GM19324 (cell line): ENCODE data around the gene ADAM15.
A peak's percentile ranks its signal among the peaks of the same experiment; 100 is the strongest.

Experiments
- ATAC-seq: cut with Tn5 transposase; IDR thresholded peaks from one replicate; pipeline ENCODE4 v1.9.1; 2021; ENCODE audit warnings: mild to moderate bottlenecking, moderate library complexity; ENCODE audit not compliant: unreplicated experiment, low FRiP score

Gene ADAM15

DNA sequence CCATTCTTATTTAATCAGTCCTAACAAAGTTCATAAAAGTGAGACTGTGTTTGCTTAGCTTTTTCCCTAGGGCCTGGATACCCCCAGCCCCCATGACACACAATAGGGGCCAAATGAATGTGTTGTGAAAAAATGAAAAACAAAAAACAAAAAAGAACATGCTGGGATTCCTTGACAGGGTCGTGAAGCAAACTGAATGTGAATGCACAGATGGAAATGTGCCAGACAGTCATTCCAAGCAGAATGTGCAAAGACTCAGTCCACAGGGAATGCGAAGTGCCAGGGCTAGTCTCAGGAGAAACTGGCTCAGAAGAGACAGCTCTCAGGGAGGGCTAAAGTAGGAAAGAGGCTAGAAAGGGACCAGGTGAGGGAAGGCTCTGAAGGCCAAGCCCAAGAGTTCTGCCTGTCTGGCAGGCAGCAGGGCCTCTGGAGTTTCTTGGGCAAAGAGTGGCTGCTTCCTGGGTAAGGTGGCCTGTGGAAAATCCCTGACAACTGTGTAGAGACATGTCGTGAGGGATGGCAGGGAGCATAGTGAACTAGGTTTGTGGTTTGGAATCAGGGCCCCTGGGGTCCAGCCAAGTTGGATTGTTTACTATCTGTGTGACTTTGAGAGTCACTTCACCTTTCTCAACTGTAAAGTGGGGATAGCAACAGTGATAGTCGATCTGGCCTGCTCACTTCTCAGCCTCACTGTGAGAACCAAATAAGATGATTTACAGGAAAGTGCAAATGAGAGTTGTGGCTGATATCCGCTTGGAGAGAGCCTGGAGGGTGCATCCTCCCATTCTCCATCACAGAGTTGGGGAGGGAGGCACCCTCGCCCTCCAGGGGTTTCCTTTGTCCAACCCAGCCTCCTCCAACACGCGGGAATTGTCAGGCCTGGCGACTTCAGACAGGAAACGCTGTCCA lies 1.2 kb upstream of the ADAM15 start:
- ATAC-seq: no peak

DNA sequence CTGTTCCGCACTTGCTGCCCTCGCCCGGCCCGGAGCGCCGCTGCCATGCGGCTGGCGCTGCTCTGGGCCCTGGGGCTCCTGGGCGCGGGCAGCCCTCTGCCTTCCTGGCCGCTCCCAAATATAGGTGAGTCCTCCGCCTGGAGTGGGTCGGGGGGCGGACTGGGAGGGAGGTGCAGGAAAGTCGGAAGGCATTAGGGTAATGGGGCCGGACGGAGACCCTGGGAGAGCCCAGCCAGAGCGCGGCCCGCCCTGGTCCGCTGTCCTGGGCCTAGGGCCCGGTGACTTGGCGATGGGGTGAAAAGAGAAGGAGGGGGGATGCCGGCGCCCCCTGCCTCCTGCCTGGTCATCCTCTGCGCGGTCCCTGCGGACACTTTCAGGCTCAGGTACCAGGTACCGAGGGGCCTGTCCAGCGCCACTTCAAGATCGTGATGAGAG lies 243 bp downstream of the ADAM15 start:
- peak; percentile 15 for ATAC-seq

DNA sequence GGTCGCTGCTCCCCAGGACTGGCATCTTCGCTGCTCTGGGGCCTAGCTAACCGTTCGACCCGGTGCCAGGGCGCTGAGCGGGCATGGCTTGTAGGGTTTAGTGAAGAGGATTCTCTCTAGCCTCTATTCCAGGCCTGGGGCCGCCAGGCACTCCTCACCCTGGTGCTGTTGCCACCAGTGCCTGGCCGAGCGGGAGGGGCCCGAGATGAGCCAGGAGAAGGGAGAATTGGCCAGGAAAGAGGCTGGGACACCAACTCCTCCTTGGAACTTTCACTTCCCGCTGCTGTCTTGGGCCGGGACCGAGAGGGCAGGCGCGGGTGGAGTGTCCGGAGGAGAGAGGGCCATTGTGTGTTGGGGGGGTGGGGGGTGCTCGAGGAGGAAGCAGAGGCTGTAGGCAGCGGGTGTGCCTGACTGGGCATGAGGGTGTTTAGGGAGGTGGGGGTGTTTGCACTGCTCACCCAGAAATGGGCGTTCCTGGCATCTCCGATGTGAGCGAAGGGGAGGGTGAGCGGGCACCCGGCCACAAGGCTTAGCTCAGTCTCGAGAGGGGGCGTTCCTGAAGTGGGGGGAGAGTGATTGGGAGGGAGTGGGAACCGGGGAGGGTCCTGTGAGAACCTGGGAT lies 772 bp downstream of the ADAM15 start:
- no peak for ATAC-seq

DNA sequence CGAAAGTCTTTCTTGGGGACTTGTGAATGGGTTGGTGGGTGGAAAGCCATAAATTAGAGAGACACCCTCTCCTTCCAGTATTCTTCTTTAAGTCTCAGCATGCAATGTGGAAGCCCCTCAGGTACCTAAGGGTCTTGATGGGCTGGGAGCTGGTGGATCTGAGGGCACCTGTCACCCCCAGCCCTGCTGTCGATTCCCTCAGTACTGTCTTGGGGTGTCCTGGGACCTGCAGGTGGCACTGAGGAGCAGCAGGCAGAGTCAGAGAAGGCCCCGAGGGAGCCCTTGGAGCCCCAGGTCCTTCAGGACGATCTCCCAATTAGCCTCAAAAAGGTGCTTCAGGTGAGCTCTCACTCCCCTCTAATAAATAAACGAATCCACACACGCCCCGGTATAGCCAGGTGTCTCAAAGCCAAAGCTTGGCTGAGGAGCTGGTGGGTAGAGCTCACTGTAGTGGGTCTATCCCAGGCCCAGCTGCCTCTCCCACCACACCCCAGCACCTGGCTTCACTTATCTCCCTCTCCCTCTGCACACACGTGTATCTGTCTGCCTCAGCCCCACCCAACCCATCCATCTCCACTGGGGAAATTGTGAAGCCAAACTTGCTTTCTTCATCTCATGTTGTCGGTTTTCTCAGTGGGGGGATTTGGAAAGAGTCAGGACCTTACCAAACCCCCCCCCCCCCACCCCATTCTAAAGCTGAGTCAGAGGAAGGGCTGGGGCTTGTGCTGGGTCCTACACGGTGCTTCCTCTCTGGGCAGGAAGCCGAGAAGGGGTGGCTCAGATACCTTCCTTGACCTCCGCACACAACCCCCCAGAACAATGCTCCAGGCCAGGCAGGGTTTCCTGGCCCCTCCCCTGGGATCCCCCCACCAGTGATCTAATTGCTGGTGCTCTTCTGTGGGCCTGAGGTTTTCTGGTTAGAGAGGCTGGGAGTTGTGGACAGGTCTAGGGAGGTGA lies 1.6 kb downstream of the ADAM15 start:
- ATAC-seq: no peak

DNA sequence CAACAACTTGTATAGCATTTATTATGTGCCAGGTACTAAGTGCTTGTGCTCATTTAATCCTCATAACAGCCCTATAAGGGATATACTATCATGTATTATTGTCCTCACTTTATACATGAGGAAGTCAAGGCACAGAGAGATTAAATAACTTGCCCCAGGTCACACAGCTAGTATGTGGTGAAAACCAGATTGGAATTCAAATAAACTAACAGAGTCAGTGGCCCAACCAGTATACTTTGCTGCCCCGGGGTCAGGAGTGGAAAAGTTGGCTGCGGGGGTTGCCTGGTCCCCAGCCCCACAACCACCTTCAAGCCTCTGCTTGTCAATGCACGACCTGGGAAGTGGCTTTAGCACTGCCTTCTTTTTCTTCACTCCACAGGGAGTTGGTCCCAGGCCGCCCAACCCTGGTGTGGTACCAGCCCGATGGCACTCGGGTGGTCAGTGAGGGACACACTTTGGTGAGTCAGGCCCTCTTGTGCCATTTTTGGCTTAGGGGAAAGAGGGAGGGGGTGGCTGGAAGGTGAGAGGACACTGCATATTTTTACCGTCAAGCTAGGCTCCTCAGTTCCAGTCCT lies 2.5 kb downstream of the ADAM15 start:
- ATAC-seq: no peak

DNA sequence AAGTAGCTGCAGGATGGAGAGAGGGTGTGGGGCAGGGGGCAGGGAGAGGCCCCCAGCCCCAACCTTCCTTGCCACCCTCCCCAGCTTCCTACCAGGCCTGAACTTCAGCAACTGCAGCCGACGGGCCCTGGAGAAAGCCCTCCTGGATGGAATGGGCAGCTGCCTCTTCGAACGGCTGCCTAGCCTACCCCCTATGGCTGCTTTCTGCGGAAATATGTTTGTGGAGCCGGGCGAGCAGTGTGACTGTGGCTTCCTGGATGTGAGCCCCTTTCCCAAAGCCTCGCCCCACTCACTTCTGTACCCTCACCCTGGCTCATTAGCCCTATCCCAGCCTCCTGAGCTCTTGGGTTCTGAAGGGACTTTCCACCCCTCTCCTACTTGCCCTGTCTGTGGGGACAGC lies 6.0 kb downstream of the ADAM15 start:
- no peak for ATAC-seq

DNA sequence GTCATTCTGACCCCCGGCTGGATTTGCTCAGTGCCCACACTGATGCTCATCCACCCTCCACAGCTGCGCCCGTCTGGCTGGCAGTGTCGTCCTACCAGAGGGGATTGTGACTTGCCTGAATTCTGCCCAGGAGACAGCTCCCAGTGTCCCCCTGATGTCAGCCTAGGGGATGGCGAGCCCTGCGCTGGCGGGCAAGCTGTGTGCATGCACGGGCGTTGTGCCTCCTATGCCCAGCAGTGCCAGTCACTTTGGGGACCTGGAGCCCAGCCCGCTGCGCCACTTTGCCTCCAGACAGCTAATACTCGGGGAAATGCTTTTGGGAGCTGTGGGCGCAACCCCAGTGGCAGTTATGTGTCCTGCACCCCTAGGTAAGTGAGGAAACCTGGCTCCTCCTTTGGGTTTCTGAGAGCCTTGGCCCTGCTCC lies 6.7 kb downstream of the ADAM15 start:
- ATAC-seq: no peak

DNA sequence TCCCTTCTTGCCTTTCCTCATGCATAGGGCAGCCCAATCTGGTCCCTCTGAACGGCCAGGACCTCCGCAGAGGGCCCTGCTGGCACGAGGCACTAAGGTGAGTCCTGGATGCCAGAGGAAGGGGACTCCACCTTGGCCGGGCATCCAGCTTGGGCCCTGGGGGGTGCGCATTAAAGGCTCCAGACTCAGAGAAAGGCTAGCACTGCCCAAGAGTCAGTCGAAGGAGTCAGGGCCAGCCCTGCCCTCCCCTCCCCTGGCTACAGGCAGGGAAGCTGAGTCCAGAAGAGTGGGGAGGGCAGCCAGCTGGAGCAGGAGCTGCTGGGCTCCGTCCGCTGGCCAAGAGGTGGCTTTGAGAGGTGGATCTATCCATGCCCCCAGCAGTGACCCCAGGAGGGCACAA lies 9.6 kb downstream of the ADAM15 start:
- ATAC-seq: no peak

DNA sequence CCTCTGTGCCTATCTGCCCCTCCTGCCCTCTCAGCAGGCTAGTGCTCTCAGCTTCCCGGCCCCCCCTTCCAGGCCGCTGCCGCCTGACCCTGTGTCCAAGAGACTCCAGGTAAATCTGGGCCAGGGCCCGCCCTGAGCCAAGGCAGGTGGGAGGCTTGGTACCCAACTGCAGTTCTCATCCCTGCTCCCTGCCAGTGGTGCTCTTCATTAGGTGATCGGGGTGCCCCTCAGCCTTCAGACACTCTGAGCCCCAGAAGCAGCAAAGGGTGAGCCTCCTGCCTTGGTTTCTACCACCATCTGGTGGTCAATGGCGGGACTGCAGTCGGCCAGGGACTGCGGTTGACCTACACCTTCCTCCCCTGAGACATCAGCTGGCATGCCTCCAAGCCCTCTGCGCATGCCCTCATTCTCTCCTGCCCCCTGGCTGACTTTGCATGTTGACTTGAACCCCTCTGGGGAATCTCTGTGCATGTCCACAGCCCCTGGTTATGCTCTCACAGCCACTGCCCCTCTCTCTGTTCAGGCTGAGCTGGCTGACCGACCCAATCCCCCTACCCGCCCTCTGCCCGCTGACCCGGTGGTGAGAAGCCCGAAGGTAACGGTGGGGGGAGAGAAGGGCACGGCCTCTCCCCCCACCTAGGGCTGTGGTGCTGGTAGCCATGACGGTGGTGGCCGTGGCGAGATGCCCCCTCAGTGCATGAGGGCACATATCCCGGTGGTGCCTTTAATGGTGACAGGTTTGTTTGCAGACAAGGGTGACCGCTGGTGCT lies 10.4 kb downstream of the ADAM15 start:
- ATAC-seq: no peak

DNA sequence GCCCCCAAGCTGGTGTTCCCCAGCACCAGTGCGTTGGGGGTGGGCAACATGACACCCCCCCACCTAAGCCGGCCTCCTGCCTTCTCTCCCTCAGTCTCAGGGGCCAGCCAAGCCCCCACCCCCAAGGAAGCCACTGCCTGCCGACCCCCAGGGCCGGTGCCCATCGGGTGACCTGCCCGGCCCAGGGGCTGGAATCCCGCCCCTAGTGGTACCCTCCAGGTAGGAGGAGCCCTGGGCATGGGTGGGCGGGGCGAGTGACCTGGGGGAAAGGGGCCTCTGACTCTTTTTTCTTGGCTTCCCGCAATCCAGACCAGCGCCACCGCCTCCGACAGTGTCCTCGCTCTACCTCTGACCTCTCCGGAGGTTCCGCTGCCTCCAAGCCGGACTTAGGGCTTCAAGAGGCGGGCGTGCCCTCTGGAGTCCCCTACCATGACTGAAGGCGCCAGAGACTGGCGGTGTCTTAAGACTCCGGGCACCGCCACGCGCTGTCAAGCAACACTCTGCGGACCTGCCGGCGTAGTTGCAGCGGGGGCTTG lies 11.1 kb downstream of the ADAM15 start:
- ATAC-seq: no peak

DNA sequence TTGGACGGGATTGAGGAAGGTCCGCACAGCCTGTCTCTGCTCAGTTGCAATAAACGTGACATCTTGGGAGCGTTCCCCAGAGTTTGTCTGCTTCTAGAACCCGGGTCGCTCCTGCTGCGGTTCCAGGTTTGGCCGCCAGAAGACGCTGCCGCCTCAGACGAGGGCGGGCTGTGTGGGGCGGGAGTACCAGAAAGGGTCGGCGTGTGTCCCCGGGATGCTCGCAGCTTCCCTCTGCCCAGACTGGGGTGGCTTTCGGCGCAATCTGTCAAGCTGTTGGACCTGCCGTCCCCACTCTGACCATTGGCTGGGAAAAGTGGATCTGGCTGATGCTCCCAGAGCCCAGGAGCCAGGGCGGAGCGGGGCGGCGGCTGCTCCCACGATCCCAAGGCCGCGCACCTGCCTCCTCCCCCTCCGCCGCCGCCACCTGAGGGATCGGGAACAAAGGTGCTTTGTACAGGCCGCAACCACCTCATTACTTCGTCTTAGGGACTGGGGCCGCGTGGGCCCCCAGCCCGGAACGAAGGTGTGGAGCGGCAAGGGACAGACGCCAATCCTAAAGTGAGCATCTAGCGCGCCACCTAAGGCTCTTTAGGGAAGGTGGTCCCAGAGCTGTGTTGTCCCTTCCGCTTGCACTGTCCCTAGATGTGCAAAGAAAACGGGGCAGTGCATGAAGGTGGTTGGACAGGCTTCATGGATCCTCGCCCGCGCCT lies 11.7 kb downstream of the ADAM15 start:
- ATAC-seq: no peak

DNA sequence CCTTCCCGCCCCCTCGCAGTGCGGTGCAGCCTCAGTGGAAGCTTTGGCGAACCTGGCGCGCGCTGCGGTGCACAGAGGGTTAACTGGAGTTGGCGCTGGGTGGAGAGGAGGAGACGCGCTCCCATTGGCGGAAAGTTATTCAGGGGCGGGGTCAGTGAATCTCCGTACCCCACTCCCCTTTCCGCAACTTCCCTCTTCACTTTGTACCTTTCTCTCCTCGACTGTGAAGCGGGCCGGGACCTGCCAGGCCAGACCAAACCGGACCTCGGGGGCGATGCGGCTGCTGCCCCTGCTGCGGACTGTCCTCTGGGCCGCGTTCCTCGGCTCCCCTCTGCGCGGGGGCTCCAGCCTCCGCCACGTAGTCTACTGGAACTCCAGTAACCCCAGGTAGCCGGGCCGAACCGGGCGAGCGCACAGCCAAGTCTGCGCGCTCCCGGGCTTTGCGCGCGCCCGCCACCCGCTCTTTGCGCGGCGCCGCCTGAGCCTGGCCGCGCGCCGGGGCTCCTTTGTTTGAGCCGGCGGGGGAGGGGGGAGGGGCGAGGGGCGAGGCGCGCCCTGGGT lies 12.5 kb downstream of the ADAM15 start, which contains the start of gene EFNA4:
Gene EFNA4, plus strand, starts transcription at position 191 of the 561 bp plus-strand sequence. Its CDS starts 84 bp downstream, at position 275.
- peak; percentile 71 for ATAC-seq

DNA sequence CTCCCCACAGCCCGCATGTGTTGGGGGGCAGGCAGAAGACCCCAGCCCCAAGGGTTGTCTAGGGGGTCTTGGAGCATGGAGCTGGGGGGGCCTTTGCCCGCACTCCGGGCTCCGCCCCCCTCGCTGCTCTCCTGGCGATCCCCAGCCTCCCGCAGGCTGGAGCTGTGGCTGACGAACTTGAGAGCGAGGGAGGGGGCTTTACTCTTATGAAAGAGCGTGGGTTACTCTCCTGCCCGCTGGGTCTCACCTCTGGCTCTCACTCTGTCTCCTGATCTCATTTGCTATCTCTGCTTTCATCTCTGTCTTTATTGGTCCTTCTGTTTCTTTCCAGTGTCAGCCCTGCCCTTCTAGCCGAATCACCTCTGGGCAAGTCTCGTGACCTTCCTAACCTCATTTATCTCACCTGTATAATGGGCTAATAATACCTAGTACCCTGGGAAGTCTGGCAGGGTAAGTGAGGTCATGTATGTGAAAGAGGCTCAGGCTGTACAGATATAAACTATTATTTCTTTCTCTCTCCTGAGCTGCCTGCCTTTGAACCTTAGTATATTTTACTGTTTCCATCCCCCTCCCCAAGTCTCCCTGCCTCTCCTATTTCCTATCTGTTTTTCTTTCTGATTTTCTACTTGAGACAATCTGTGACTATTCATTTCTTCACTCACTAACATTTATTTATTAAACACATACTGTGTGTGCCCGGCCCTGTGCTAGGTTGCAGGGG lies 13.2 kb downstream of the ADAM15 start:
- no peak for ATAC-seq

DNA sequence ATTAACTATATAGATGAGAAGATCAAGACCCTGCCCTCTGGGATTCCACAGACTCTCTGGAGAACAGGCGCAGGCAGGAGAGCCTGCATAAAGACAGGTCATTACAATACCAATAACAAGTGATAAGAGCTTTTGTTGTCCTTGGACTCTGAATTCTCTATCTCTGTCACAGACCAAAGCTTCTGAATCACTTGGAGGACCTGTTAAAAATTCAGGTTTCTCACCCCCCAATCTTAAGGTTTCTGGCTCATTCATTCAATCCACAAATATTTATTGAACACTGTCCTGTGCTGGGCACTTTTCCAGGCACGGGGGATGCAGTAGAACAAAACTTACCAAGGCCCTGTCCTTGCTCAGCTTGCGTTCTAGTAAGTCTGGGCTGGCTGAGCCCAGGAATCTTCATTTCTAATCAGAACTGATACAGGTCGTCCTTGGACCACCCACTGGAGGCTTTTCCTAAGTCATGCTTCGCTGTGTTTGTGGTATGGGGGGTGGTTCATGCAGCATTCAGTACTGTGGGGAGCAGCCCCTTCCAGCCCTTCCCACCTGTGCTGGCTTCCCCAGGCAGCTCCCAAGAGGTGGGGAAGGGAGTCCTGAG lies 13.8 kb downstream of the ADAM15 start:
- no peak for ATAC-seq

DNA sequence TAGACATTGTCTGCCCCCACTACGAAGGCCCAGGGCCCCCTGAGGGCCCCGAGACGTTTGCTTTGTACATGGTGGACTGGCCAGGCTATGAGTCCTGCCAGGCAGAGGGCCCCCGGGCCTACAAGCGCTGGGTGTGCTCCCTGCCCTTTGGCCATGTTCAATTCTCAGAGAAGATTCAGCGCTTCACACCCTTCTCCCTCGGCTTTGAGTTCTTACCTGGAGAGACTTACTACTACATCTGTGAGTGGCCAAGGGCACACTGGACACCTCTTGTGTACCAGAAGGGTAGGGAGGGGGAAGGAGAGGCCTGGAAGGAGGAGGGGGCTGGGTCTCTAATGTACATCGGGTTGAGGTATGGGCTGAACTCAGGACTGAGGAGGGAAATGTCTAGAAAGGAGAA lies 15.7 kb downstream of the ADAM15 start:
- no peak for ATAC-seq

DNA sequence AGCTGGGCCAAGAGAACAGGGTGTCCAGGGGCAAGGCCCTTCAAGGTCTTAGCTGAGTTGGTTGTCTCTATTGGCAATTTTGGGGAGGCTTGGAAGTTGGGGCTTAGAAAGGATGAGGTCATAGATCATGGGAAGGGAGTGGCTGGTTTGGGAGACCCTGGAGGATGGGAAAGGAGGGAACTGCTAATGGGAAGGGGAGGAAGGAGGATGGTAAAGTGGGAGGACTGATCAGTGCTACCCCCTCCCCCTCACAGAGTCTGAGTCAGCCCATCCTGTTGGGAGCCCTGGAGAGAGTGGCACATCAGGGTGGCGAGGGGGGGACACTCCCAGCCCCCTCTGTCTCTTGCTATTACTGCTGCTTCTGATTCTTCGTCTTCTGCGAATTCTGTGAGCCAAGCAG lies 17.5 kb downstream of the ADAM15 start:
- ATAC-seq: no peak

DNA sequence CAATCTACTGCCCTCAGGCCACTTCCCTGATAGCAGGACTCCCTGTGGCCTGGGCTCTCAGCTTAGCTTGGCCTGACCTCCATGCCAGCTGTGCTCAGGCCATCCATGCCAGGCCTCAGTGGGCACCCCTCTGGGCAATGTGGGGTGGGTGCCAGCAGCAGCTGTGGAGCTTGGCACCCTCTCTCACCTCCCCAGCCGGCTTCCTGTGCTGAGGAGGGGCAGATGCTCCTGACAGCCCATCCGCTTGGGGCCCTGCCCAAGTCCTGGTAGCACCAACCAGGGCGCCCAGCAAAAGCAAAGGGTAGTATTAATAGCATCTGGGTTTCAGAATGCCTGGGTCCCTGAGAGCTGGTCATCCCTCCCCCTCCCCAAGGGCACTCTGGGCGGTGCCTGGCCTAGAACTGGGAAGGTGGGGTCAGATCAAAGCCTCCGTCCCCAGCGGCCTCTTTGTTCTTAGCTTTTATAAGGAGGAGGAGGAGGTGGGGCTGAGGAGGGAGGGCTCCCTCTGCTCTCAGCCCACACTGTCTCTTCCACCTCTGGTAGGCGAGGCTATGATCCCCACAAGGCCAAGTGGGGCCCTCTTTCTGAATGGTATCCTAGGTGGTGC lies 18.5 kb downstream of the ADAM15 start:
- ATAC-seq: no peak
